HG03565 (cell line): ENCODE results near the gene C11orf68.

Experiments
- ATAC-seq: cut with Tn5 transposase; IDR thresholded peaks from one replicate; pipeline ENCODE4 v1.9.1; 2021; ENCODE audit warnings: mild to moderate bottlenecking, moderate library complexity; ENCODE audit not compliant: unreplicated experiment

Gene C11orf68

GRCh38 chr11:65872586-65873317 is 46.1 kb downstream of the C11orf68 start, which contains the start of gene EFEMP2:
Gene EFEMP2, minus strand, starts transcription at chr11:65872800. Its CDS starts 446 bp downstream, at chr11:65872354.
- no peak for ATAC-seq

DNA sequence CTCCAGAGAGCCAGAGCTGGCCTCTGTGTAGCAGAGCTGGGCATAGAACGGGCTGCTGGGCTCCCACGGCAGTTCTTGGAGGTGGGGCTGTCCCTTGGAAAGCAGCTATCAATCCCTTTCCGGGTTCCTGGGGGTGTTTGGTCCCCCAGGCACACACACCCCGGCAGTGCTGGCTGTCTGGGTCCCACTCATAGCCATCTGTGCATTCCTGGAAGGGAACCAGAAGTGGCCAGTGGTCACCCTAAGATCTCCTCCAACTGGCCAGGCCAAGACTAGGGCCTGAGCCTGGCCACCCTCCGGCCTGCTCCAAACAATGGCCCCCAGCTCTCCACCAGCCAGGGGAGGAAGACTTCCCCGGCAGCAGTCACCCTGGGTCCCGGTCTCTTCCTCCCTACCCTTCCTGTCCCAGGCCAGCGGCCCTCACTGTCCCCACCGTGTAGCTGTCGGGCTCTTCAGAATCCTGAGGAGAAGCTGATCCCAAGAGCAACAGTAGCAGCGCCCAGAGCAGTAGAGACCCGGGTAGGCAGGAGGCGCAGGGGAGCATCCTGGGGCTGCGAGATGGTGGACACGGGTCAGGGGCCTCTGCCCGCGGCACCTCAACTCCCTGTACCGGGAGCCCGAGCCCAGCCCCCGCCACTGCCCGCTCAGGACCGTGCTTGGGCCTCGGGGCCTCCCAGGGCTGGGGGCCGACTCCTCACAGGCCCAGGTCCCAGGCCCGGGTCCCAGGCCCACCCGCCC is 46.9 kb downstream of the C11orf68 start:
- ATAC-seq: no peak

DNA sequence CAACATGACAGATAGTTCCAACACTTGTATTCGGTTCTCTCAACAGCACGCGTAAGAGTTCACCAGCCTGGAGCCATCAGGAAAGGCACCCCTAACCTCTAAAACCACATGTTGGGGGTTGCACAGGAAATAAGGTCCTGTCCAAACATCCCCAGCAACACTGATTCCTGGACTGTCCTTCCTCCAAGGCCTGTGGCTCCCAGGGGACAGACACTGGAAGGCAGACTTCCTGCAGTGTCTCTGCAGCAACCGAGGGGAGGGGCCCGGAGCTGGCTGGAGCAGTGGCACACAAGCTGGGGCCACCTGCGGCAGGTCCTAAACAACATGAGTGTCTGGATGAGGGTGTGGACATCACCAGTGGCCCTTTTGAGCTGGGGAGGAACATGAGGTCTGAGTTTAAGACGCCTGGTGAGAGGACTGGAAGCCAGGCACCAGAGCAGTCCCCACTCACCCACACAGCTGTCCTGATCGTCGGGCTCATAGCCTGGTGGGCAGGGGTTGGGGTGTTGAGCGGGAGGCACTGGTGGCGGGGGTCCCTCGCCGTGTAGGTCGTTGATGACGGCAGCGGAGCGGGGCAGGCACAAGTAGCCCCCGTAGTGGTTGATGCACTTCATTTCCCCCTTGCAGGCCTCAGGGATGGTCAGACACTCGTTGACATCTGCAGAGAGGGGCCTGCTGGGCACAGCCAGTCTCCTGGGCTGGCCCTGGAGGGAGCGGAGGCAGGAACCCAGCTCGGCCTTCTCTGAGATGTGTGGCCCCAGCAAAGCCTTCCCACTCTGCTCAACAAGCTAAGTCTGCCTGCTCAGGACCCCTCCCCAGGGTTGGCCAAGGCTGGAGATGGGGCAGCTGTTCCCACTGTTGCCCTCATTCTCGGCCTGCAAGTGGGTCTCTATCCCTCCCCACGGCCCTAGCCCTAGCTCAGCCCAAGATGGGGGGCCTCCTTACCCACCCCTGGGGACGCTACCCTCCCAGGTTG is 47.9 kb downstream of the C11orf68 start:
- ATAC-seq: no peak

GRCh38 chr11:65870307-65870658 is 48.6 kb downstream of the C11orf68 start:
- no peak for ATAC-seq

- no peak for ATAC-seq
These were observed 49.1 kb downstream of the C11orf68 start for GRCh38 chr11:65869643-65870306.

- ATAC-seq: no peak
These were observed 50.0 kb downstream of the C11orf68 start for GRCh38 chr11:65868907-65869306.

DNA sequence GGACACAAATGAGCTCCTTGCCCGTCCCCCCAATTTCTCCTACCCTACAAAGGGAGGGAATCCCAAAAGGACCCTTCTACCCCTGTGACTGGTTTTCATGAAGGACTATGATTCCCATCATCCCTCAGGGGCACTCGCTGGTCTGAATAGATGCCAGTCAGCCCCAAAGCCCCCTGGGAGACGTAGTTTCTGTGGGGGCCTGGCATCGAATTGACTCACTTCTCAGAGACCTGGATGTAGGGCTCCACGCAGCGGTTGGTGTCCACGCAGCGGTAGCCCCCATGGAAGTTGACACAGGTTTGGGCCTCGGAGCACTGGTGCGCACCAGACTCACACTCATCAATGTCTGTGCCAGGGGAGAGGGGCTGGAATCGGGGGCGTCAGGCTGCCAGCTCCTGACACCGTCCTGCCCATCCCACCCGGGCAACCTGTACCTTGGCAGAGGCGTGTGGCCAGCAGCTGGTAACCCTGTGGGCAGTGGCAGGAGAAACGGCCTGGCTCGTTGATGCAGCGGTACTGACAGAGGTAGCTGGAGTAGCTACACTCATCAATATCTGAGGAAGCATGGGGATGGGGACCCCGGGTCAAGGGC is 50.7 kb downstream of the C11orf68 start:
- no peak for ATAC-seq

DNA sequence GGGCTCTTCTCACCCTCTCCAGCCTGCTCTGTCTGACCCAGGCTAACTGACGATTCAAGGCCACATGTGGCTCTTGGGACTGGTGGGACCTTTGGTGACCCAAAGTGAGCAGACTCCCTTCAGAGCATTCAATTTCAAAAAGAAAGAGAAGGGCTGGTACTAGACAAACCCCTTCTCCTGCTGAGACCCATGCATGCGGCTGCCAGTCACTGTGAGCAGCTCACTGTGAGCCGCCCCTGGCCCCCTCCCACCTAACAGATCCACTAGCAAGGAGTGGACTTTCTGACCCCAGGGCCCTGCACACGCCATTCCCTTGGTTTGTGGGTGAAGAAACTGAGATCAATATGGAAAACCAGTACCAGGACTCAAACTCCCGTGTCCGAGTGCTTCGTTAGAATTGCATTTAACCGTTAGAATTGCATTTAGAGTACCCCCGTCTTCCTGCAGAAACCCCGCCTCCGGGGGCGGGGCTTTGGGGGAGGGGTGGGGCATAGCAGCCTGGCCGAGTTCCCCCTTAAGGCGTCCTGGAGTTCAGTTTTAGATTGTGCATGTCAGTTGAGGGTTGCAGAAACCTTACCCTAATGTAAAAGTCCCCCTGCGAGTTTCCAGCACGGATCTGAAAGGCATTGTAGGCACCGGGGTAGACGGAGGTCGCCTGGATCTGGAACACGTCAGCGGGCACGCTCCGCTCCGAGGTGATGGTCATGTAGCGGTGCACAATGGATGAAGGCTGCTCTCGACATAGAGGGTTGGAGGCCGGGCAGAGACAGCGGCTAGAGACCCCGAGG is 51.4 kb downstream of the C11orf68 start:
- ATAC-seq: no peak
